ENCODE data around the gene ORAI2.

DNA sequence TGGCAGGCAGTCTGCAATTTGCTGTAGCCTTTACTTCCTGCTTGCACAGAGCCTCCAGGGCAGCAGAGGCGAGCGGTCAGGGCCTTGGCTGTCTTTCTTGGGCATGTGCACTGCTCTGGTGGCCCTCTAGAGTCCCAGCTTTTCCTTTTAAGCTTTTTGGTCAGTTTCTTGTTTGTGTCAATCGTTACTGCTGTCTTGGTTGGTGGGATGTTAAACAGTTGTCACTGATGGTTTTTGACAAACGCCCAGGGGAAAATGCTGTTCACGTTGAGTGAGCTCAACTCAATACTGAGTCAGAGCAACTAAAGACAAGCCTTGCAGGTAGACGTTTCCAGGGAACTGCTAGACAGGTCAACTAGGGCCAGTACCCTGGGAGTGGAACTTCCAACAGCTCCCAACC, 23.3 kb upstream of the ORAI2 start:
- no peak for TF ChIP-seq POLR2AphosphoS5 (IDR thresholded peaks at IDR 0.05)
- TF ChIP-seq, protein P1, sequence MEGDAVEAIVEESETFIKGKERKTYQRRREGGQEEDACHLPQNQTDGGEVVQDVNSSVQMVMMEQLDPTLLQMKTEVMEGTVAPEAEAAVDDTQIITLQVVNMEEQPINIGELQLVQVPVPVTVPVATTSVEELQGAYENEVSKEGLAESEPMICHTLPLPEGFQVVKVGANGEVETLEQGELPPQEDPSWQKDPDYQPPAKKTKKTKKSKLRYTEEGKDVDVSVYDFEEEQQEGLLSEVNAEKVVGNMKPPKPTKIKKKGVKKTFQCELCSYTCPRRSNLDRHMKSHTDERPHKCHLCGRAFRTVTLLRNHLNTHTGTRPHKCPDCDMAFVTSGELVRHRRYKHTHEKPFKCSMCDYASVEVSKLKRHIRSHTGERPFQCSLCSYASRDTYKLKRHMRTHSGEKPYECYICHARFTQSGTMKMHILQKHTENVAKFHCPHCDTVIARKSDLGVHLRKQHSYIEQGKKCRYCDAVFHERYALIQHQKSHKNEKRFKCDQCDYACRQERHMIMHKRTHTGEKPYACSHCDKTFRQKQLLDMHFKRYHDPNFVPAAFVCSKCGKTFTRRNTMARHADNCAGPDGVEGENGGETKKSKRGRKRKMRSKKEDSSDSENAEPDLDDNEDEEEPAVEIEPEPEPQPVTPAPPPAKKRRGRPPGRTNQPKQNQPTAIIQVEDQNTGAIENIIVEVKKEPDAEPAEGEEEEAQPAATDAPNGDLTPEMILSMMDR (IDR thresholded peaks at IDR 0.05), result no peak
